Adipose tissue (tissue), 3 donors: ENCODE results near the gene C5orf15. TPM values are rescaled to one million over a fixed set of nuclear protein-coding genes. Genes with fewer than 3 reads are reported as not detected.
"Not testable (repeated sequence)": the region's sequence is repeated elsewhere in the genome, so short reads cannot be mapped to it uniquely, and the experiment has no call there.

ENCODE experiments used
- H3K27ac ChIP-seq: one replicate; pipeline ENCODE4 v1.5.1; 2013; ENCODE audit warnings: low read depth, low read length
- WGBS, 3 donors: extraction: QIAGEN DNeasy Blood & Tissue Kit; methylation state at CpG; one replicate each; pipeline ENCODE4 v1.1.7; 2013; 5-methylcytosine and 5-hydroxymethylcytosine counted together
- polyA plus RNA-seq, 3 donors: library from polyadenylated mRNA; stranded (reverse); fragments of 200-250 nt; gene quantifications; one replicate each; pipeline ENCODE4 v1.2.3, GENCODE V29; 2013
- donor health status: healthy with polysubstance abuse.
- donor health status: Bipolar disorder and iron deficiency.
- donor health status: healthy.

Gene C5orf15
- polyA plus RNA-seq, 3 donors, result 17.0 to 29.5 (median 17.7) TPM

DNA sequence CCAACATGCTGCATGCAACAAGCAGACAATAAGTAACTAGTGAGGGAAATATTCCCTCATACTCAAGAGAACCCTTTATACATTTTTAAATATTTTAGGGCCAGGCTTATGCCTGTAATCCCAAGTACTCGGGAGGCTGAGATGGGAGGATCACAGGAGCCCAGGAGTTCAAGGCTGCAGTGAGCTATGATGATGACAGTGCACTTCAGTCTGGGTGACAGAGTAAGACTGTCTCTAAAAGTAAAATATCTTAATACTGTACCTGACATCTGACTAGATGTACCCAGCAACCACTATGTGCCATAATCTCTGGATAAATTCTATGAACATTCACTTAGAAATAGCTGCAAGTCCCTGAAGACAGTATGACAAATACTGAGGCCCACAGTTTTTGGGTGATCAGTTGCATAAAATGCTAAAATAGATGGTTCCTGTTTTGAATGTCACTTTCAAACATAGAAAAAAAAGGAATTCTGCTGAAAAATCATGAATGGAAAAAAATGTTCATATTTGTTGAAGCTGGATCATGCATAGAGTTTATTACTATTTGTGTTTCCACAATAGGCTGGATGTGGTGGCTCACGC lies 2.0 kb upstream of the C5orf15 start:
- H3K27ac ChIP-seq, result no peak overlapping the region
- WGBS, 3 donors, result 72 to 95% (median 91%) methylated on average over 2 of the region's 2 CpGs

DNA sequence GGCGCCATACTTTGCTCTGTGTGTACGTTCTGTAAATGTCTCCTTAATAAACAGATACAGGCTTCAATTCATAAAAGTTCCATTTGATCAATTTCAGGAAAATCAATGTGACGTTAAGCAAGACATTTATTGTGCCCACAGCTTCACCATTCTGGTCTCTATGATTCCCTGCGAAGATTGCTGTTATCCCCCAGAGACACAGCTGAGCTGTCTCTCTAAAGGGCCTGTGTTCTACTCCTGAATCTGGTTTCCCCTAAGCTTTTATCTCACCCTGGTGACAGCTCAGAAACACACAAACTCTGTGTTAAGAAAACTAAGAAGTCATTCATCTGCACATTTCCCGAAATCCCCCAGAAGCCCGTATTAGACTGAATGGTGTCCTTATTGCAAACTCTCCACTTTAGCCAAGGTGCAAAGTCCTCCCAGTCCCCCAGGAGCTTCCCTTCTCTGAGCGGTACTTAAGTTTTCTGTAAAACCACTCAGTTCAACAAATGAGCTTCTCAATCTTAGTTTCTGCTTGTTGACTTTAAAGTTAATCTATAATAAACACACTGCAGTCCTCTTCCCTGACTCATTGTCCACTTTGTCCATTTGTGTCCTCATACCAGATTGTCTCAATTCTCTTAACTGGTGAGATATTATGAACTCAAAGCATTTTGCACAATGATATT lies 1.4 kb upstream of the C5orf15 start:
- no peak overlapping the region for H3K27ac ChIP-seq
- 52 to 84% (median 78%) methylated on average over 7 of the region's 7 CpGs for WGBS, 3 donors

DNA sequence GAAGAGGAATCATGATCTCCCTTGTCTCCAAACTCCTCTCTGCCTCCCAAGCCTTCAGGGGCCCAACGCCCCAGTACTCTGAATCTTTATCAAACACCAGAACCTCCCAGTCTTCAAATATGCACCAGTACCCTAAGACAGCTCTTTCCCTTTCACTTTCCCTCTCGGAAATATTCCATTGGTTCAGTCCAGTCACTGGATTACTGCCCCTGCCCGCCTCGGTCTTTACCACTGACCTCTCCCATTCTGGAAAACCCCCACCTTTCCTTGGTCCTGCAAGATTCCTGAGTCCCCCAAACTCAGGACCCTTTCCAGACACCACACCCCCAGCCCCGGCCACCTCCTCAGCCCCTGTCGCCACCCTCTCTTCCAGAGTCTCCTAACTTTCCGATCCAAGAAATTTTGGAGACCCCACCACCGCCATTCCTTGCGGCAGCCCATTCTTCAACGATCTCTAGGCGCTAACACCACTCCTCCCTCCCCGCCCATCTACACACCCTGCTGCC lies 674 bp downstream of the C5orf15 start:
- H3K27ac ChIP-seq, result peak overlapping the region; percentile 7
- WGBS, 3 donors, result 2 to 4% (median 2%) methylated on average over 12 of the region's 12 CpGs

DNA sequence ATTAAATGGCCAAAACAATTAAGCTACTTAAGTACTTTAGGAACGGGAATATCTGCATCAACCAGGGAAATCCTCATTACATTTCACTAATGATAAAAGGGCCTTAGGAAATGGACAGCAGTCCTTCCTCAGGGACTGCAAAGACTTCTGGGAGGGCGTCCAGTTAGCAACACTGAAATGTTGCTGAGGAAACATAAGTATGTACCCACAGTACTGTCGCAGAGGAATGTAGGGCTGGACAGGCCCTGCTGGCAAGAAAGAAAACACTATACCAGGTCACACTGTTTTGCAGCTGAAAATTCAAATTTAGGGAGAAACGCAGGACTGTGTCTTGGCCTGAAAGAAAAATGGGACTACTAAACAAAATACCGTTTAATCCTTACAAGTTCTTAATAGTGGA lies 1.3 kb downstream of the C5orf15 start:
- 55 to 66% (median 56%) methylated on average over 5 of the region's 5 CpGs for WGBS, 3 donors

DNA sequence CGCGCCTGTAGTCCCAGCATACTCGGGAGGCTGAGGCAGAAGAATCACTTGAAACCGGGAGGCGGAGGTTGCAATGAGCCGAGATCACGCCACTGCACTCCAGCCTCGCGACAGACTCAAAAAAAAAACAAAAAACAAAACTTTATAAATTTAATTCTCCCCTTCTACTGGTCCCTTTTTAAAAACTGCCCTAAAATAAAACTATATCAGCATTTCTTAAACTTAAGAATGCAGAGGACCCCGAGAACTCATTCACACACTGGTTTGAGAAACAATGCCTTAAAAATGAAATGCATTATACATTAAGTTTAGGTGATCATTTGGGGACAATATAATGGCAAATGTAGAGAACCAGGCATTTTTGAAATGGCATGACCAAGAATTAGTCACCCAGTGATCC lies 2.3 kb downstream of the C5orf15 start:
- 95 to 98% (median 96%) methylated on average over 10 of the region's 10 CpGs for WGBS, 3 donors
- H3K27ac ChIP-seq, result no peak overlapping the region

More for the DNA sequence above, 1.3 kb downstream of the C5orf15 start:
- H3K27ac ChIP-seq, result no peak overlapping the region

DNA sequence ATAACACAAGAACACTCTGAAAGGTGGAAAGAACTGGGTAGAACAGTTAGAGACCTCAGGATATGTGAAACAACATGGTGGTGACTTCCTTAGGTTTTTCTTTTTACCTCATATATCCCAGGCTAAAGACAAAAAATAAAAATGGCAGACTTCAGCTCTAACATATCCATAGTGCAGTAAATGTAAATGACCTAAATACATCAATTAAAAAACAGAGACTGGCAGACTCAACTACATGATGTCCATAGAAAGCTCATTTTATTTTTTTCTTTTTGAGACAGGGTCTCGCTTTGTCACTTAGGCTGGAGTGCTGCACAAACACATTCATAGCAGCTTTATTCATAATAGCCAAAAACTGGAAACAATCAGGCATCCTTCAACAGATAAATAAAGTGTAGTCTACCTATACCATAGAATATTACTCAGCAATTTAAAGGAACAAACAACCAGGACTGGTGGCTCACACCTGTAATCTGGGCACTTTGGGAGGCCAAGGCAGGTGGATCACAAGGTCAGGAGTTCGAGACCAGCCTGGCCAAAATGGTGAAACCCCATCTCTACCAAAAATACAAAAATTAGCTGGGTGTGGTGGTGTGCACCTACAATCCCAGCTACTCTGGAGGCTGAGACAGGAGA lies 4.8 kb downstream of the C5orf15 start:
- 95 to 100% (median 100%) methylated on average over 2 of the region's 2 CpGs for WGBS, 3 donors
- H3K27ac ChIP-seq, result no peak overlapping the region

DNA sequence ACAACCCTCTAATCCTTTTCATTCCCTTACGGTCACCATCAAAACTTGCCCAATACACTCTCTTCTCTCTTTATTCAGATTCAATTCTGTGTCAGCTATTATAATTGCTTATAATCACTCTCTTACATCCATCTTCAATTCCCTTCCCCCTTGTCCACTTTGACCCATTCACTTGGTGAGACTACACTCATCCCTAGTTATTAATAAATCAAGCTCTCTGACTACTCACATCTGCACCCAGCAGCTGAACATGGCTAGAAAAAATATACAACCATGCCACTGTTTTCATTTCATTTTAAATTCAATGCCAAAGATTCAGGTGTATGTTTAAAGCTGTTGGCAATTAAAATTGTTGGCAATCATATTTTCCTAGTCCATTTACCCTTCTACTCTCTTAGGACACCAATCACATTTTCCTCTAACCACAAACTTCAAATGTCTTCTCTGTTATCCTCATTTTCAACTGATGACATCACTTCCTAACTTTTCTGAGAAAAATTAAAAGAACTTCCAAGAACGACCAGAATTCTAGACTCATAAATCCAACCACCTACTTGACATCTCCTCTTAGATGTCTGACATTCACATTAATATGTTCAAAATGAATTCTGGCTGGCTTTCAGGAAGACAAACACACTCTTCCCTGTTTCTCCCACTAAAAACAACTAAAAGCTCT lies 5.5 kb downstream of the C5orf15 start:
- 47 to 67% (median 48%) methylated on average over 2 of the region's 2 CpGs for WGBS, 3 donors
- H3K27ac ChIP-seq, result no peak overlapping the region

DNA sequence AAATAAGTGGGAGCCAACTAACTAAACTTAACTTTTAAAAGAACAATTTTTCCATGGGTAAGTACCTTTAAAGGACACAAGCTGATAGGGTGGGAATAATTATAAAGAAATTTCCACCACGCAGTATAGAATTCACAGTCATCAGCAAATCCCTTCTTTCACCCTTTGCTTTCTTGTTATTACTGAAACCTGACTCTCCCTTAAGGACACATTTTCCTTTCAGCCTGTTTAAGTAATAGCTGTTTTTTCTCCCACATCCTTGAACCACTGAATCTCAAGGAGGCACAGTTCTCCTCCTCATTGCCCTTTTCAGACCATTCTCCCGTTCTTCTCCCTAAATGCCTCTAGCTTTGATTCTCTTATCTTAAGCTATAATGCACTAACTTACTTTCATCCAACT lies 6.3 kb downstream of the C5orf15 start:
- whole genome bisulfite sequencing, 3 donors, result 64 to 76% (median 73%) methylated on average over 2 of the region's 2 CpGs
- H3K27ac ChIP-seq, result no peak overlapping the region

DNA sequence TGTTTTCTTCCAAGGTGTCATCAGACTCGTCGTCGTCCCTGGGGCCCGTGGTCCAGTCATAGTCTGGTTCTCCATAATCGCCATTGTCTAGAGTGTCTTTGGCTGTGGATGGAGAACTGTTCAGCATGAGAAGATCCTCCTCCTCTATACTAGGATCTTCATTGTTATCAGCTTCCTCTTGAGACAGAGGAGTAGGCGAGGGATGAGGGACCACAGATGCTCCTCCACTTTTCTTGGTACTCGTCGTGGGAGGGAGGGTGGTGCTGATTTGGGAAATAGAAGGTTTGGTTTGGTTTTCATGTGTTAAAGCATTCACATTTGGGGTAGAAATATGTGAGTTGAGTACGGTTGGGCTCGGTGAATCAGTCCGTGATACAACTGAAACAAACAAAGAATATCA lies 8.8 kb downstream of the C5orf15 start:
- no peak overlapping the region for H3K27ac ChIP-seq
- 80 to 90% (median 87%) methylated on average over 11 of the region's 11 CpGs for WGBS, 3 donors

DNA sequence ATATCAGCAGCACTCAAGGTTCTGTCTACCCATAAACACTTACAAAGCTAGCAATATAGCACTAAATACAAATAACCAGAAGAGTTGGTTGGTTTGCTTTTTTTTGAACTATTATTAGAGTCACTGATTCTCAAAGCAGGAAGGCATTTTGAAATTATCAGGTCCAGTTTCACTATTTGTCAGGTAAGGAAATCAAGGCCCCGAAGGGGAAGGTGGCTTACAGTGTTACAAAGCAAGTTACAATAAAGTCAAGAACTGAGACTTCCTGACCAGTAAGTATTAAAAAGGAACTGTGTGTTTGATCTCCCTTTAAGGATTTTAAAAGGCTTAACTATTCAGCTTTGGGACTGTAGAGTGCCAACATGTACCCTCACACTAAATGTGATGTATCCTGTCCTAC lies 10.8 kb downstream of the C5orf15 start:
- no peak overlapping the region for H3K27ac ChIP-seq
- 53 to 91% (median 74%) methylated on average over 1 of the region's 1 CpG for WGBS, 3 donors

DNA sequence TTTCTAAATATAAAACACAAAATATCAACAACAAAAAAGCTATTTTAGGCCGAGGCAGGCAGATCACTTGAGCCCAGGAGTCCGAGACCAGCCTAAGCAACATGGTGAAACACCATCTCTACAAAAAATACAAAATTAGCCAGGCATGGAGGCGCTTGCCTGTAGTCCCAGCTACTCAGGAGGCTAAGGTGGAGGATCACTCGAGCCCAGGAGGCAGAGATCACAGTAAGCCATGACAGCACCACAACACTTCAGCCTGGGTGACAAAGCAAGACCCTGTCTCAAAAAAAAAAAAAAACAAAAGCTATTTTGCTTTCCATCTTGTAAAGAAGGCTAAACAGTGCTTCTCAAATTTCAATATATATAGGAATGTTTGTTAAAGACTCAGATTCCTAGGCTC lies 11.3 kb downstream of the C5orf15 start:
- 93 to 96% (median 95%) methylated on average over 4 of the region's 4 CpGs for WGBS, 3 donors
- H3K27ac ChIP-seq, result no peak overlapping the region

DNA sequence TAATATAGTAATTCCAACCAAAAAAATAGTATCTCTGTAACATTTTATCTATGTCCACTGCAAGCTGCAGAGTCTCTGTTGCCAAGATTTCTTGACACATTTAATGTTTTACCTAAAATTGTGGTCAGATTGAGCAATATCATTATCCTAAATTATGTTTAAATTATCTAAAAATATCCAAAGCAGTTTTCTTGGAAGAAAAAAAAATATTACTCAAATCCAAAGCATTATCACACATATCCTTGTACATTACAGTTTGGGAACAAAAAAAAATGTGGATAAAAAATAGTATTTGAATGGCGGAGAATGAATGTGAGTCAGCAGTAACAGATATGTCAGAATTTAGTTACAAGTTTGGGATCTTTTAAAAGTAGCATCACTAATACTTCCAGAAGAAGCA lies 12.2 kb downstream of the C5orf15 start:
- not testable (repeated sequence) for H3K27ac ChIP-seq
- WGBS, 3 donors, result 94 to 100% (median 95%) methylated on average over 1 of the region's 1 CpG

DNA sequence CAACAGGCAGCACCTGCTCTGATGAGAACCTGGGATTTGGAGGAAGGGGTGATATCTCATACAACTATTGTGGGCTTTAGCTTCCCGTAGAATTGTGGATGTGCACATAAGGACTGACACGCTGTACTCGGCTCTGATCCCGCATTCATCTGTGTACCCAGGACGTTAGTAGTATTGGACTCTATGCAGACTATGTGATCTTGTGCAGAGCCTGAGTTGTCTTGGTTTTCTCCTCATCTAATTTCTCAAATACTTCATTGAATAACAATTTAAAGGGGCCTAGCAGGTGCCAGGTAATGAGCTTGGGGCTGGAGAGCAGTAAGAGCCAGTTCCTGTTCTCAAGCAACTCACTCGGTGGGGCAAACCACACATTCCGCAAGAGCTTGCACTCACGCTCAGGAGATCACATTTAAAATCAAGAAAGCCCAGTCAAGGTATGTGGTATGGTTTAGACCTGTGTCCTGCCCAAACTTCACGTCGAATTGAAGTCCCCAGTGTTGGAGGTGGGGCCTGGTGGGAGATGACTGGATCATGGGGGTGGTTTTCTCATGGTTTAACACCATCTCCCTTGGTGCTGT lies 14.8 kb downstream of the C5orf15 start:
- 72 to 89% (median 76%) methylated on average over 10 of the region's 10 CpGs for WGBS, 3 donors
- H3K27ac ChIP-seq, result no peak overlapping the region

DNA sequence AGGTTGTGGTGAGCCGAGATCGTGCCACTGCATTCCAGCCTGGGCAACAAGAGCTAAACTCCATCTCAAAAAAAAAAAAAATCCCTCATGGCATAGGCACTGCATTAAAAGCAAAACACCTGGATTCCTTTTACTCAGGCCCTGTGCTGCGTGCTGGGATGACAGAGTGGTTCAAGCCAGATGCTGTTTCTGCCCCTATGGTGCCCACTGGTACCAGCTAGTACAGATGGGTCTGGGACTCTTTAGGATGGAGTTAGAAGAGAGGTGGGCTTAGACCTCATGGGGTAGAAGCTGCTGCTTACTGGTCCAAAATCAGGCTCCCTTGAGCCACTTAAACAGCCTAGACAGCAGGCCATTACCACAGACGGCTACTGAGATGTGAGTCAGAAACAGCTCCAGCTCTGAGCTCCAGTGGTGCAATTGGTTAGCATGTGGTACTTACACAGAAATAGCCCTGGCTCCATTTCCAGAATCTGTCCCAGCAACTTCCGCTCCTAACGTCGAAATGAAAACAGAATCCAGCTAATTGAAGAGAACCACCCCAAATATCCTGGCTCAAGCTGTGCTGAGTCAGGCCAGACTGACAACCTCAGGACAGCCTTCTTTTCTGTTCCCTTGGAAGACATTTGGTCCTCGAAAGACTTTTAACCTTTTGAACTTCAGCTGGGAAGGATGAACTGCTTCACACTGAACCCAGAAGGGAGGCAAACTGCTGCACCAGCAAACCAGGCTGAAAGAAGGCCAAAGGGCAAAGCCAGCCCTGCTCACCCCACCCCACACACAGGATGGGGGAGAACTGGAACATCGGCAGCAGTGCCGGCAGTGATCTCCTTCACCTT lies 15.5 kb downstream of the C5orf15 start:
- H3K27ac ChIP-seq, result no peak overlapping the region
- 54 to 72% (median 57%) methylated on average over 10 of the region's 10 CpGs for WGBS, 3 donors

DNA sequence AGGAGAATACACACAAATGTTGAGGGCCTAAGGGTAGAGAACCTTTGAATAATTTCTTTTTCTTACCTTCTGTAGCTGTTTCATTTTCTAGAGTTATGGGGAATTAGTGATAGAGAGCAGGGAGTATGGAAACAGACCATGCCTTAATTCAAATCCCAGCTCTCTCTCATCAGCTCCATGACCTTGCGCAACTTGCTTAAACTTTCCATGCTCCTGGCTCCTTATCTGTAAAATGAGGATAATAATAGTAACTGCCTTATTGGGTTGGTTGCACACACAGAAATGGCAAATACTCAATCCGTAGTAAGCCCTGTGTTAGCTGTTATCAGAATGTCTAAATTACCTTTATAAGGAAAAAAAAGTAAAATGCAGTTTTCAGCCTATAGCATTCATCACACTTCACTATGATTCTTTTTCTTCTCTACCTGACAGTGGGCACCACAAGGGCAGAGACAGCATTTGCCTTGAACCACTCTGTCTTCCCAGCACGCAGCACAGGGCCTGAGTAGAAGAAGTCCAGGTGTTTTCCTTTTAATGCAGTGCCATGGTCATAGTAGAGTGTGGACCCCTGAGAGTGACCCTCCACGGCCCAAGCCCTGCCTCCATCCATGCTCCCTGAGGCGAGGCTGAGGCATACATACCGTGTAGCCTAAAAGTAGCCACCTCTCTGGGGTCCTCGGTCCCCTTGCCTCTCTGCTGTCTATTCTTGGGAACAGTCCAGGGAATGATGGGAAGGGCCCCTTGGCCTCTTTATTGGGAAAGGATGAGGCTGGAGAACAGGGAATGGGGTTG lies 17.4 kb downstream of the C5orf15 start:
- 77 to 87% (median 87%) methylated on average over 7 of the region's 7 CpGs for WGBS, 3 donors
- no peak overlapping the region for H3K27ac ChIP-seq

DNA sequence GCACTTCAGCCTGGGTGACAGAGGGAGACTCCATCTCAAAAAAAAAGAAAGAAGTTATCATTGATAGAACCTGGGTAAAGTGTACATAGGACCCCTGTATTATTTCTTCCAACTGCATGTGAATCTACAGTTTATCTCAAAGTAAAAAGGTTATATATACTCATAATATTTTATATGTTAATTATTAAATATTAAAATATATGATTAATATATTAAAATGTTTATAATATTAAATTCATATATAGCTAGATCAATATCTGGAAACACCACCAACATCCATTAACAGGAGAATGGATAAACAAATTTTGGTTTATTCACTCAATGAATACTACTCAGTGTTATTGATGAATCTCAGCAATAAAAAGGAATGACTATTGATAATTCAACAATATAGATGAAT lies 19.7 kb downstream of the C5orf15 start:
- no peak overlapping the region for H3K27ac ChIP-seq

DNA sequence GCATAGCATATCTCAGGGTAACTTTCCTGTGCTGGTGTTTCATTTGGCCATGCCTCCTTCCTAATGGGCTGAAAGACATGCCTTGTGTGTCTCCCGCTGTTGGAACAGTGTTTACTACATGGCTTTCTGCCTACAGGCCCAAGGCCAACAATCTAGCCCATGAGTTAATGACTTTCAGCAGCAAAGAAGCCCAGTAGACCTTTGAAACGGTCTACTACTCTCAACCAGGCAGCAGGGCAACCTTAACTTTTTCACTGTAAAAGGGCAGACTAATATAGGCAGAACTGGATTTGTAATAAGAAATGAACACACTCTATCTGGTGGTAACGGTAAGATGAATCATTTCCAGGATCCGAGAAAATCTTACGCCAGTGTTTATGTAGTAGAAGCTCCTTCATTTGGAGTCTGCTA lies 21.0 kb downstream of the C5orf15 start:
- H3K27ac ChIP-seq, result no peak overlapping the region
- WGBS, 3 donors, result 52 to 88% (median 80%) methylated on average over 5 of the region's 5 CpGs
